ENCODE data around the gene INTU. TPM values are rescaled to one million over a fixed set of nuclear protein-coding genes. Genes with fewer than 3 reads are reported as not detected.
A peak's percentile ranks its signal among the peaks of the same experiment; 100 is the strongest.
"Not testable (repeated sequence)": the region's sequence is repeated elsewhere in the genome, so short reads cannot be mapped to it uniquely, and the experiment has no call there.

INTU gene
- total and polyA plus RNA-seq, 5 donors = 4.4 to 7.6 (median 5.7) TPM

DNA sequence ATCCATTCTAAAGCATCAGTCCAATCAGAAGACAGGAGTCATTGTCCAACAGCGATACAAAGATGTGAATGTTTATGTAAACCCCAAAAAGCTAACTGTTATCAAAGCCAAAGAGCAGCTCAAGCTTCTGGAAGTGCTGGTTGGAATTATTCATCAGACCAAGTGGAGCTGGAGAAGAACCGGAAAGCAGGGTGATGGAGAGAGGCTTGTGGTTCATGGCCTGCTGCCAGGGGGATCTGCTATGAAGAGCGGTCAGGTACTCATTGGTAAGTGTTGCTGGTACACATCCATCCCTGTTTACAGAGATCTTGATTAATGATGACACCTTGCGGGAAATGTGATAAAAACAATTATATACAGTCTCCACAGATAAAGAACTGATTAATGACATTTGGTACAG lies 11.0 kb downstream of the INTU start:
- Histone ChIP-seq H3K4me1 (ENCODE audit: control insufficient read depth, insufficient read depth, low read length) (no peaks in the 10 kb centered on the region), H3K9me3 (ENCODE audit: control insufficient read depth, low read length) (no peaks in the 10 kb centered on the region), H3K27ac (ENCODE audit: low read length) (no peak overlapping the region), H3K27me3 (ENCODE audit: control insufficient read depth, insufficient read depth) (no peaks in the 10 kb centered on the region), H3K4me3 (ENCODE audit: low read length) (no peak overlapping the region)
- whole genome bisulfite sequencing = 96% methylated on average over 4 of the region's 4 CpGs
- DNase-seq (peak in 1 of 3 donors; percentile 43), ATAC-seq (no peak)
- intact Hi-C loops (cut with DNase I) = no loop called here

DNA sequence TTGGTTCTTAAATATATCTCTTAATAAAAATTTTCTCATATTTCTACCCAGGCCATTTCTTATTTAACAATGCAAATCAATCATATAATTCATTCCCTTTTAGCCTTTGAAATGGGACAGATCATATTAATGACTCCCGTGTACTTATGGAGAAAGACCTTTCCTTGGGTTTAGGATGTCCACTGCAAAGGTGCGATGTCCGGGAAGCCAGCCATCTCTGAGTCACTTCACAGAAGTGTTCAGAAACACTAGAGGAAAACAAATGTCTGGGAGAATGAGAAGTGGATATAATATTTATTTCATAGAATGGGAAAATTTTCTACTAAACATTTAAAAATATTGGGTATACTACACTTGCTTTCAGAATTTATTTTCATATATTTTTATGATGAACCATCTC lies 15.3 kb downstream of the INTU start:
- Histone ChIP-seq H3K4me1 (ENCODE audit: control insufficient read depth, insufficient read depth, low read length) (no peaks in the 10 kb centered on the region), H3K27me3 (ENCODE audit: control insufficient read depth, insufficient read depth) (no peaks in the 10 kb centered on the region), H3K9me3 (ENCODE audit: control insufficient read depth, low read length) (no peaks in the 10 kb centered on the region), H3K27ac (ENCODE audit: low read length) (no peak overlapping the region), H3K4me3 (ENCODE audit: low read length) (no peak overlapping the region)
- intact Hi-C loops (cut with DNase I) = no loop called here
- peak in 1 of 3 donors; percentile 30 for DNase-seq
- WGBS = 67% methylated on average over 3 of the region's 3 CpGs
- ATAC-seq = no peak

DNA sequence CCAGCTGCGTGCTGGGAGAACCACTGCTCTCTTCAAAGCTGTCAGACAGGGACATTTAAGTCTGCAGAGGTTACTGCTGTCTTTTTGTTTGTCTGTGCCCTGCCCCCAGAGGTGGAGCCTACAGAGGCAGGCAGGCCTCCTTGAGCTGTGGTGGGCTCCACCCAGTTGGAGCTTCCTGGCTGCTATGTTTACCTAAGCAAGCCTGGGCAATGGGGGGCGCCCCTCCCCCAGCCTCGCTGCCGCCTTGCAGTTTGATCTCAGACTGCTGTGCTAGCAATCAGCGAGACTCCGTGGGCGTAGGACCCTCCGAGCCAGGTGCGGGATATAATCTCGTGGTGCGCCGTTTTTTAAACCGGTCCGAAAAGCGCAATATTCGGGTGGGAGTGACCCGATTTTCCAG lies 22.8 kb downstream of the INTU start:
- intact Hi-C loops (cut with DNase I) = not testable (repeated sequence)
- 75% methylated on average over 3 of the region's 17 CpGs for WGBS

DNA sequence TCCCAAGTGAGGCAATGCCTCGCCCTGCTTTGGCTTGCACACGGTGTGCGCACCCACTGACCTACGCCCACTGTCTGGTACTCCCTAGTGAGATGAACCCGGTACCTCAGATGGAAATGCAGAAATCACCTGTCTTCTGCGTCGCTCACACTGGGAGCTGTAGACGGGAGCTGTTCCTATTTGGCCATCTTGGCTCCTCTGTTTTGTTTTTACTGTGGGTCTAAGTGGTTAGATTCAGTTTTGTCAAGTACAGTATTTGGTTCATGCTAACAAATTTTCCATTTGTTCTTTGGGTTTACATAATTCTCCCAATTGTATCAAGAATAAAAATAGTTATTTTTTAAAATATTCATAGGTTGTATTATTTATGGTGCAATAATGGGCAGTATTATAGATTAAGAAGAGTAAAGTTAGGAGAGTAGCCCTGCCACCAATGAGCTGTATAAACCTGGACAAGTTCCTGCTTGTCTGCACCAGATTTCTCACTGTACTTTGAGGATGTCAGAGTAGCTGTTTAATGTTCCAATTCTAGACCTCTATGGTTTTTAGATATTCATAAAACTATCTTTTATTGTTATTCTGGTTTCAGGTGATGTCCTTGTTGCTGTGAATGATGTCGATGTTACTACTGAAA lies 23.4 kb downstream of the INTU start:
- ATAC-seq (no peak), DNase-seq (peak in 1 of 3 donors; percentile 20)
- intact Hi-C loops (cut with DNase I) = no loop called here
- Histone ChIP-seq H3K27ac (ENCODE audit: low read length) (no peak overlapping the region), H3K4me3 (ENCODE audit: low read length) (no peak overlapping the region), H3K9me3 (ENCODE audit: control insufficient read depth, low read length) (no peaks in the 10 kb centered on the region), H3K4me1 (ENCODE audit: control insufficient read depth, insufficient read depth, low read length) (no peaks in the 10 kb centered on the region), H3K27me3 (ENCODE audit: control insufficient read depth, insufficient read depth) (no peaks in the 10 kb centered on the region)
- WGBS = 86% methylated on average over 9 of the region's 9 CpGs

More for the DNA sequence above, 22.8 kb downstream of the INTU start:
- H3K4me1 ChIP-seq (ENCODE audit: control insufficient read depth, insufficient read depth, low read length); DNase-seq; ATAC-seq; H3K27ac ChIP-seq (ENCODE audit: low read length); H3K9me3 ChIP-seq (ENCODE audit: control insufficient read depth, low read length); H3K4me3 ChIP-seq (ENCODE audit: low read length); H3K27me3 ChIP-seq (ENCODE audit: control insufficient read depth, insufficient read depth): not testable (repeated sequence)

DNA sequence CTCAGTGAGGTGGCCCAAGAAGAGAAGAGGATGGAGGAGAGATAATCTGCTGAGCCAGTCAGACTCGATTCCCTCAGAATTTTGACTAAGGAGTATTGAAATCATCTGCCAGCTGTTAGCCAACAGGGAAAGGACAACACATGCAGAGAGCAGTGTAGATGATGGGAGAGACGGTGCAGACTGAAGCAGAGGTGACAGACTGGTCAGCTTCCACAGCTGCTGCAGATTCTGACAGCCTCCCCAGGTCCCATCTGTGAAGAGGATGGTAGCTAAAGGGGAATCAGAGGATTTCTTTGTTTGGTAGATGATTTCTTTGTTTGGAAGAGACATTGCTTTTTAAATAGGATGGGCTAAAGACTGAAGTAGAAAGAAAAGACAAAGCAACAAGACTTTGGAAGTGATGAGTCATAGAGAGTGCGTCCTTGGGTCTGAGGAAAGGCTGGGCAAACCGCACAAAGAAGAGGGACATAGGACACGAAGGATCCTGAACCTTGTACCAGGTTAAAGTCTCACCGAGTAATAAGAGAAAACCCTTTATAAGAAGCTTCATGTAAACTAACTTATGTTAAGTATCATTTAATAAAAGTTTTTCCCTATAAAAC lies 27.6 kb downstream of the INTU start:
- no peak for ATAC-seq
- Histone ChIP-seq H3K4me1 (ENCODE audit: control insufficient read depth, insufficient read depth, low read length) (no peaks in the 10 kb centered on the region), H3K9me3 (ENCODE audit: control insufficient read depth, low read length) (no peaks in the 10 kb centered on the region), H3K27me3 (ENCODE audit: control insufficient read depth, insufficient read depth) (no peaks in the 10 kb centered on the region), H3K27ac (ENCODE audit: low read length) (no peak overlapping the region), H3K4me3 (ENCODE audit: low read length) (no peak overlapping the region)
- WGBS = 86% methylated on average over 6 of the region's 6 CpGs
- no peak for DNase-seq
- intact Hi-C loops (cut with DNase I) = no loop called here

DNA sequence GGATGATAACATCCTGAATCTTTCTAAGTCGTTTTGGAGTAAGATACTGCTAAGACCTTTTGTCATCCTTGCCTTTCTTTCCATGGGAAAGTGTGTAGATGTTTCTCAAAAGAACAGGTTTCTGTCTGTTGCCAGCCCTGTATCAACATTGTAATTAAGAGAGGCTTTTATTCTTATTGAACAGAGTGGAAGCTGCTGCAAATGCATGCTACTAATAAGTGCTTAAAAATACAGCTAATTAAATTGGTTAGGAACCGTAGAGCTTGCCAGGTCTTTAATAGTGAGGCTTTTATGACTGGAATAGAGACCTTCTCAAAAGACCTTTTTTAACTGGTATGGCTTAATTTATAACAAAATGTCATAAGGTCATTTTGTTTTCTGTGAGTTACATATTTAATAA lies 34.4 kb downstream of the INTU start:
- no peak overlapping the region for H3K27ac ChIP-seq (ENCODE audit: low read length)
- no peaks in the 10 kb centered on the region for H3K27me3 ChIP-seq (ENCODE audit: control insufficient read depth, insufficient read depth)
- H3K4me3 ChIP-seq (ENCODE audit: low read length) = no peak overlapping the region
- ATAC-seq = no peak
- intact Hi-C loops (cut with DNase I) = no loop called here
- no peak for DNase-seq
- no peaks in the 10 kb centered on the region for H3K4me1 ChIP-seq (ENCODE audit: control insufficient read depth, insufficient read depth, low read length)
- H3K9me3 ChIP-seq (ENCODE audit: control insufficient read depth, low read length) = no peaks in the 10 kb centered on the region
- 68% methylated on average over 2 of the region's 2 CpGs for WGBS

DNA sequence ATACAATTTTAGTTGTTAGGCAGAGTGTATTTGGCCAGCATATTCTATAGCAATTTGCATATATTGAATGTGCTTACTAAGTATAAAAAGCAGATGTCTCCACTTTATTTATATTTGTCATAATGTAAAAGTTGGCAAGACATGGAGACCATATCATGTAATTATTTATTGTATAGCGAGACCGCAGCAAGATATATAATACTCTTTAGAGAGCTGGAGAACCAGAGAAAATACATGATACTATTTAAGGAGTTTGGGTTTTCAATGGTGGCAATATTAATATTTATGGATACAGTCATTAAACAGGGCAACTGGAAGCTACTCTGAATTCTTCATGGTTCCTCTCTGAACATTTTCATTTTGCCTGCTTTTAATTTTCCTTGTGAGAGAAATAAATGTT lies 35.0 kb downstream of the INTU start:
- Histone ChIP-seq H3K4me1 (ENCODE audit: control insufficient read depth, insufficient read depth, low read length) (no peaks in the 10 kb centered on the region), H3K9me3 (ENCODE audit: control insufficient read depth, low read length) (no peaks in the 10 kb centered on the region), H3K27me3 (ENCODE audit: control insufficient read depth, insufficient read depth) (no peaks in the 10 kb centered on the region), H3K27ac (ENCODE audit: low read length) (no peak overlapping the region), H3K4me3 (ENCODE audit: low read length) (no peak overlapping the region)
- intact Hi-C loops (cut with DNase I) = no loop called here
- ATAC-seq (no peak), DNase-seq (no peak)
- WGBS = 95% methylated on average over 2 of the region's 2 CpGs

DNA sequence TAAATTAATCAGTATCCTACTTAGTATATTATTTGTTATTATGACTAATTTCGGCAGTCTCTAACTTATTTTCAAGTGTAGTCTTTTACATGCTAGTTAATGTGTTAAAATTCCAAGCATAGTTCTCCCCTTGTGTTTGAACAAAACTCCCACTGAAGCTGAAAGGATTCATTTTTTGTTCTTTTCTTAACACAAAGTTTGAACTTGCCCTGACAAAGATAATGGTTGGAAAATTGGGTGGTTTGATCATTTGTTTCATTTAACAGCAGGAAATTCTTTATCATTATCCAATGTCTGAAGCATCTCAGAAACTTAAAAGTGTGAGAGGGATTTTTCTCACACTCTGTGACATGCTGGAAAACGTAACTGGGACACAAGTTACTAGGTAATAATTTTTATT lies 36.0 kb downstream of the INTU start:
- no peak overlapping the region for H3K4me3 ChIP-seq (ENCODE audit: low read length)

DNA sequence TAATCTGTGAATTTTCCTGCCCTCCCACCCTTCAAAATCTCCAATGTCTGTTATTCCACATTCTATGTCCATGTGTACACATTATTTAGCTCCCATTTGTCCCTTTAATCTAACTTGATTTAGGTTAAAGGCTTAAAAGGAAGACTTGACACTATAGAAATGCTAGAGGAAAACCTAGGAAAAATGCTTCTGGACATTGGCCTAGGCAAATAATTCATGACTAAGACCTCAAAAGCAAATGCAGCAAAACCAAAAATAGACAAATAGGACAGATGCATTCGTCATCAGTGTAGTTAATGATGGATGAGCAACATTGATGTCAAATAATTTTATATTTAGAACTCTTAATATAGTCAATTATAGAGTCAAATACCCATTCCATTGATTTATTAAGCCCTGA lies 36.9 kb downstream of the INTU start:
- Histone ChIP-seq H3K27ac (ENCODE audit: low read length) (no peak overlapping the region), H3K27me3 (ENCODE audit: control insufficient read depth, insufficient read depth) (no peaks in the 10 kb centered on the region), H3K9me3 (ENCODE audit: control insufficient read depth, low read length) (no peaks in the 10 kb centered on the region), H3K4me3 (ENCODE audit: low read length) (no peak overlapping the region), H3K4me1 (ENCODE audit: control insufficient read depth, insufficient read depth, low read length) (no peaks in the 10 kb centered on the region)
- DNase-seq = no peak
- WGBS = 76% methylated on average over 1 of the region's 1 CpG
- intact Hi-C loops (cut with DNase I) = no loop called here
- no peak for ATAC-seq

More for the DNA sequence above, 36.0 kb downstream of the INTU start:
- Histone ChIP-seq H3K27me3 (ENCODE audit: control insufficient read depth, insufficient read depth) (no peaks in the 10 kb centered on the region), H3K4me1 (ENCODE audit: control insufficient read depth, insufficient read depth, low read length) (no peaks in the 10 kb centered on the region), H3K27ac (ENCODE audit: low read length) (no peak overlapping the region), H3K9me3 (ENCODE audit: control insufficient read depth, low read length) (no peaks in the 10 kb centered on the region)
- WGBS = 69% methylated on average over 2 of the region's 2 CpGs
- no peak for ATAC-seq
- intact Hi-C loops (cut with DNase I) = no loop called here
- DNase-seq = no peak

DNA sequence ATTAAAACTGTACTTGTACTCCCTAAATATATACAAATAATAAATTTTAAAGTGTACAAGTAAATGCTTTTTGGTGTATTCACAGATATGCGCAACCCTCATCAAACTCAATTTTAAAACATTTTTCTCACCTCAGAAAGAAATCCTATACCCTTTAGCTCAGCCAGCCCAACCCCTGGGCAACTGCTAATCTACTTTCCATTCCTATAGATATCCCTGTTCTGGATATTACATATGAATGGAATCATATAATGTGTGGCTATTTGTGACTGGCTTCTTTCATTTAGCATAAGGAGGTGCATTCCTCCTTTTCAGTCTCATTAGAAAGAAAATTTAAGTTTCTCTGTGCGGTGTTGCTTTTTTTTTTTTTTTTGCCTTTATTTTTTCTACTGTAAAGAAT lies 39.4 kb downstream of the INTU start:
- H3K27ac ChIP-seq (ENCODE audit: low read length) = no peak overlapping the region
- 98% methylated on average over 2 of the region's 2 CpGs for WGBS

DNA sequence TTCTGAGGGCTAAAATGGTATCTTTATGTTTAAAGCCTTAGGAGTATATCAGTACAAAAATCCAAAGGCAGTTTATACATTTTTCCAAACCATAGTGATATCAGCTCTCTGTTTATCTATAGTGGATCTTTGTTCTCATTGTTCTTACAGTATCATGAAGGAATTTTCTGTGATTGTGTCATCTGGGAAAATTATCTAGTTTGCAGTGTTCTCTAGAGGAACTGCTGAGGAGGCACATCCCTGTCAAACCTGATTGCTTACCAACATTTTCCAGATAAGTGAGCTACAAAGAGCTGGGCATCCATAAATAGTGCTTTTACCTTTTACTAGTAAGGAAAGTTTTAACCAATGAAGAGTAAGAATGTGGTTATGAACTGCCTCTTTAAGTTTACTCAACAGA lies 52.5 kb downstream of the INTU start:
- no peaks in the 10 kb centered on the region for H3K9me3 ChIP-seq (ENCODE audit: control insufficient read depth, low read length)
- H3K4me3 ChIP-seq (ENCODE audit: low read length) = no peak overlapping the region
- H3K27me3 ChIP-seq (ENCODE audit: control insufficient read depth, insufficient read depth) = no peaks in the 10 kb centered on the region
- H3K27ac ChIP-seq (ENCODE audit: low read length) = no peak overlapping the region
- intact Hi-C loops (cut with DNase I) = no loop called here
- DNase-seq (no peak), ATAC-seq (no peak)
- no peaks in the 10 kb centered on the region for H3K4me1 ChIP-seq (ENCODE audit: control insufficient read depth, insufficient read depth, low read length)

More for the DNA sequence above, 39.4 kb downstream of the INTU start:
- ATAC-seq = no peak
- H3K4me3 ChIP-seq (ENCODE audit: low read length) = no peak overlapping the region
- H3K4me1 ChIP-seq (ENCODE audit: control insufficient read depth, insufficient read depth, low read length) = no peaks in the 10 kb centered on the region
- no peaks in the 10 kb centered on the region for H3K9me3 ChIP-seq (ENCODE audit: control insufficient read depth, low read length)
- DNase-seq = no peak
- H3K27me3 ChIP-seq (ENCODE audit: control insufficient read depth, insufficient read depth) = no peaks in the 10 kb centered on the region
- intact Hi-C loops (cut with DNase I) = no loop called here

DNA sequence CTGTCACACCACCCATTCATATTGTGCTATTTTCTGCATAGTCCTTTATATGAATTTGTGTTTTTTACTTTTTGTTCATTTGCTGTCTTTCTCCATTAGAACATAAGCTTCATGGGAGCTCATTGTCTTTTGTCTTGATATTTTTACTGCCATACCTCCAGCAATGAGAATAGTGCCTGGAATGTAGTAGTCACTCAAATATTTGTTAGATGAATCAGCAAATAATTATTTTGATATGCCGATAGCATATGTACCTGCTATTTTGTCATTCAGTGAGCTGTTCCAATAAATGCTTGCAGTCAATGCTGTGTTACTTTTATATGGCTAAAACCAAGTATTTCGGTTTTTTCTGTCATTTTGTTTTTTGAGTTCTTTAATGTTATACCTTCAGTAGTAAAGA lies 53.9 kb downstream of the INTU start:
- no peak overlapping the region for H3K4me3 ChIP-seq (ENCODE audit: low read length)
- WGBS = 93% methylated on average over 2 of the region's 2 CpGs
- H3K9me3 ChIP-seq (ENCODE audit: control insufficient read depth, low read length) = no peaks in the 10 kb centered on the region
- DNase-seq (no peak), ATAC-seq (no peak)
- no peaks in the 10 kb centered on the region for H3K4me1 ChIP-seq (ENCODE audit: control insufficient read depth, insufficient read depth, low read length)
- intact Hi-C loops (cut with DNase I) = no loop called here
- H3K27ac ChIP-seq (ENCODE audit: low read length) = no peak overlapping the region
- H3K27me3 ChIP-seq (ENCODE audit: control insufficient read depth, insufficient read depth) = no peaks in the 10 kb centered on the region

Data from right cardiac atrium (tissue), 5 donors.